OCI-M1 (cell line): ENCODE results near the gene BIRC2.
"Not testable (repeated sequence)": the region's sequence is repeated elsewhere in the genome, so short reads cannot be mapped to it uniquely, and the experiment has no call there.

Experiments used
- DNase-seq: peaks from one replicate; lab custom pipeline; 2025; lab: John Stamatoyannopoulos, UW

The BIRC2 gene

GRCh38 chr11:102323542-102324251 is 23.3 kb upstream of the BIRC2 start:
- no peak for DNase-seq

GRCh38 chr11:102325088-102325487 is 21.9 kb upstream of the BIRC2 start:
- no peak for DNase-seq

DNA sequence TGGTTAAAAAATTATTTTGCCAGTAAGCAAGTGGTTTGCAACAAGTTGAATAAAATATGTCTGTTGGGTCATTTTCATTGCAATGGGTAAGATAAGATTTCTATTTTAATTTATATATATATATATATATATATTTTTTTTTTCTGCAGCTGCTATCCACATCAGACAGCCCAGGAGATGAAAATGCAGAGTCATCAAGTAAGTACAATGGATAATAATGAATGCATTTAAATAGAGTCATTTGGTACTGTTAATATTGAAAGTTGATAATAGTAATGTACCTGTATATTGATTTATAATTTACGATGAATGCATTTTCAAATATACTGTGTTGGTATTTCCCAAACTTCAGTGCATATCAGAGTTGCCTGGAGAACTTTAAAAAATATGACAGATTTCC is 18.3 kb upstream of the BIRC2 start:
- DNase-seq = no peak

- DNase-seq = no peak
Observed at GRCh38 chr11:102330231-102330630, 16.8 kb upstream of the BIRC2 start.

- DNase-seq = no peak
Observed at GRCh38 chr11:102331341-102331740, 15.7 kb upstream of the BIRC2 start.

DNA sequence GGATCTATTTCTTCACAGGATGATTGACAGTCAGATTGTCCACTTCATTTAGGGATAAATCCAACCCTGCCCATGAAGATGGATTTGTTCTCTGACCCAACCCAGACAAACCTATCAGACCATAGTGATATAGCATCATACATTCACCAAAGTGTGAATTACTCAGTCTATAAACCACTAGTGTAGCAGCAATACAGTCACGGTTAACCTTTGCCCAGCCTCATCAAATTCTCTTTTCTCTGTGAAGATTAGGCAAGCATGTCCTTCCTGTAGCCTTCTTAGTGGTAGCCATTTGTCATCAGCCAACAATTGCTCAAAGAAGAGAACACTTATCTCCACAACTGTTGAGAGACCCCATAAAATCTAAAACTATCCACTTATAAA is 14.4 kb upstream of the BIRC2 start:
- no peak for DNase-seq

- DNase-seq = no peak
Observed at GRCh38 chr11:102338479-102339010, 8.5 kb upstream of the BIRC2 start.

DNA sequence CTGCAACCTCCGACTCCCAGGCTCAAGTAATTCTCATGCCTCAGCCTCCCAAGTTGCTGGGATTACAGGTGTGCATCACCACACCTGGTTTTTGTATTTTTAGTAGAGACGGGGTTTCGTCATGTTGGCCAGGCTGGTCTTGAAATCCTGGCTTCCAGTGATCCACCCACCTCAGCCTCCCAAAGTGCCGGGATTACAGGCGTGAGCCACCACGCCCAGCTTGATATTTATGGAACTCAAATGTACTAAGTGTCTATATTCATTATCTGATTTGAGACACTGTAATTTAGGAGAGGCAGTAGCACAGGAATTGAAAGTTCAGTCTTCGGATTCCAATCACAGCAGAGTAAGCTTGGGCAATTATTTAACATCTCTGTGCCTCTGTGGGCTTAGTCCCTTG is 5.7 kb upstream of the BIRC2 start:
- not testable (repeated sequence) for DNase-seq

DNA sequence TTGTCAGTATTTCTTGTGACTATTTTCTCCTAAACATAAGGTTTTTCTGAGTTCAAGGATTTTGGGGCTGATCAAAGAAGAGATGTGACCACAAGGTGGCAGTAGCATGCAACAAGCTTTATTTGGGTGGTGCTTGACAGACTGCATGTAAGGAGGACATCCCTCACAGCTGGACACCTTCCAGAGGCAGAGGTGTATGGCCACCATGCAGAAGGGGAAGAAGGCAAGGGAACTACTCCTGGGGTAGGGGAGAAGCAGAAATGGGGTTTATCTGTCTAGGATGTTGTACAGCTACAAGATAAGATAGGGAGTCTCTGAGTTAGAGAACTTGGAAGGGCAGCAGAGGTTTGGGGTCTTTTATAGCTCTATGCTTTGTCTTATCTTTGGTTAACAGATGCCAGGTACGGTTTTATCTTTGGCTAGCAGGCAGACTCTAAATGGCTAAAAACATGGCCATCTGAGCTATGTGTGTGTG is 5.1 kb upstream of the BIRC2 start:
- peak; percentile 88 for DNase-seq

DNA sequence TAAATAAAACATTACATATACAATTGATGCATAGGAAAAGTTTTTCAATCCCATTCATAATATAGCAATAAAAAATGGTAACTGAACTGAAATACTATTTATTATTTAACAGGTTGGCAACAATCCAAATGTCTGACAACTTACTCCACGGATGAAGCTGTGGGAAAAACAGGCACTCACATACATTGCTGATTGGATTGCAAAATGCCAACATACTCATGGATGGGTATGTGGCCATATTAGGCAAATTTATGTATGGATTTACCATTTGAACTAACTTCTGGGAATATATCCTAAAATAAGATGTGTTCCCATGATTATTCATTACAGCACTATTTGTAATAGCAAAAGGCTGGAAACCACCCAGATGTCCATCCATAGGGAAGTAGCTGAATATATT is 3.2 kb upstream of the BIRC2 start:
- no peak for DNase-seq

DNA sequence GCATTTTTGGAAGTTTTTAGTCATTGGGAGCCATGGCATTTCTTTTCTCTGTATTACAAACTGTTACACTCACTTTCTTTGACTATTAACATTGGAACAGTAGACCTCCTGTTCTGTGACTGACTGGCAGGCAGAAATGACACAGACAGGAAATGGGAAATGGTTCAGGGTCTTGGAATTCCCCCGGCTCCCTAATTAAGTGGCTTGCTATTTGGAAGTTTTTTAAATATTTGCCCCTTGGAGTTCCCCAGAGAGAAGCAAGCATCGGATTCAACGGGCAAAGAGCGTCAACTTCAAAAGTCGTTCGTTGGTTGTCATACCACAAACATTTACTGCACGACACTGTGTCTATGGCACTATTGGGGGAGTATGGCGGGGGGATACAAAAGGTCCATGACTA is 1.1 kb upstream of the BIRC2 start:
- DNase-seq = no peak

DNA sequence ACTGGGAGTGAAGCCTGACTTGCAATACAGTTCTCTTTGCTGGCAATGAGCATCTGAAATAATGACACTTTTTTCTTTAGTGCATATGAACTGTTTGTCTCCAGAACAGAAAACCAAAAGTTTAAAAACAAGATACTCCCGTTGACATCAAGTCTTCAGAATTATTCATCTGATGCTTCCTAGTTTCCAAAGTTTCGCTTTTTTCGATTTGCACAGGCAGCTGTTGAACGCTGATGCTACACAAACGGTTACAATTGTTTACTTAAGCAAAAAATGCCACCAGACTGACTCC is 612 bp upstream of the BIRC2 start:
- no peak for DNase-seq

GRCh38 chr11:102347462-102348370 is 702 bp downstream of the BIRC2 start:
- DNase-seq = peak; percentile 59

DNA sequence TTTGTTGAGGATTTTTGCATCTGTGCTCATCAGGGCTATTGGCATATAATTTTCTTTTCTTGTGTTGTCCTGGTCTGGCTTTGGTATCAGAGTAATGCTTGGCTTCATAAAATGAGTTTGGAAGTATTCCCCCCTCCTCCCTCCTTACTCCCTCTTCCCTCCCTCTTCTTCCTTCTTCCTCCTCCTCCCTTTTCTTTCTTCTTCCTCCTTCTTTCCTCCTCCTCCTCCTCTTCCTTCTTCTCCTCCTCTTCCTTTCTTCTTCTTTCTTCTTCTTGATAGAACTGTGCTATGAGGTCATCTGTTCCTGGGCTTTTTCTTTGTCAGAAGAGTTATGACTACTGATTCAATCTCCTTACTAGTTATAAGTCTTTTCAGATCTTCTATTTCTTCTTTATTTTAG is 10.1 kb downstream of the BIRC2 start:
- no peak for DNase-seq

DNA sequence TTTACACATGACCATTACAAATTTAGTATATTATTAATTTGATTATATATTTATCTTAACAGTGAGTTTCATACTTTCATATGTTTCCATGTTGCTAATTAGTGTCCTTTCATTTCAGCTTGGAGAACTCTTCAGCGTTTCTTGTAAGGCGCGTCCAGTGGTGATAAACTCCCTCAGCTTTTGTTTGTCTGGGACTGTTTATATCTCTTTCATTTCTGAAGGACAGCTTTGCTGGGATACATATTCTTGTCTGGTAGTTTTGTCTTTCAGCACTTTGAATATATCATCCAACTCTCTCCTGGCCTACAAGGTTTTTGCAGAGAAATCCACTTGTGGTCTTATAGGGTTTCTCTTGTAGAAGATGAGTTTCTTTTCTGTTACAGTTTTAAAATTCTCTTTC is 12.4 kb downstream of the BIRC2 start:
- no peak for DNase-seq

DNA sequence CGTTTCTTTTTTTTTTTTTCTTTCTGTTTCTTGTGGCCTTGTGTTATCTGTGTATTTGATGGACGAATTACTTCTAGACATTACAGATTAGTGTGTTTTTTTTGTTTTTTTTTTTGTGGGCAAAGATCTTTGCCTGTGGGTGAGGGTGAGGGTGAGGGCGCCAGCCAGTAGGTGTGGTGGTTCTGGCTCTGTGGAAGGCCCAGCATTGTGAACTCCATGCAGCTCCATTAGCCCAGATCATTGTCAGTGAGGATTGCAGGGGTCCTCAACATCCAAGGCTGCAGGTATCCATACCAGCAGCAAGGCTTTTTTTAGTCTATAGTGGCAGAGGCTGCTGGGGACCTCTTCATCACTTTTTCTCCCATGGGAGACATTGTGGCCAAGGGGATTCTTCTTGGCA is 13.7 kb downstream of the BIRC2 start:
- no peak for DNase-seq

DNA sequence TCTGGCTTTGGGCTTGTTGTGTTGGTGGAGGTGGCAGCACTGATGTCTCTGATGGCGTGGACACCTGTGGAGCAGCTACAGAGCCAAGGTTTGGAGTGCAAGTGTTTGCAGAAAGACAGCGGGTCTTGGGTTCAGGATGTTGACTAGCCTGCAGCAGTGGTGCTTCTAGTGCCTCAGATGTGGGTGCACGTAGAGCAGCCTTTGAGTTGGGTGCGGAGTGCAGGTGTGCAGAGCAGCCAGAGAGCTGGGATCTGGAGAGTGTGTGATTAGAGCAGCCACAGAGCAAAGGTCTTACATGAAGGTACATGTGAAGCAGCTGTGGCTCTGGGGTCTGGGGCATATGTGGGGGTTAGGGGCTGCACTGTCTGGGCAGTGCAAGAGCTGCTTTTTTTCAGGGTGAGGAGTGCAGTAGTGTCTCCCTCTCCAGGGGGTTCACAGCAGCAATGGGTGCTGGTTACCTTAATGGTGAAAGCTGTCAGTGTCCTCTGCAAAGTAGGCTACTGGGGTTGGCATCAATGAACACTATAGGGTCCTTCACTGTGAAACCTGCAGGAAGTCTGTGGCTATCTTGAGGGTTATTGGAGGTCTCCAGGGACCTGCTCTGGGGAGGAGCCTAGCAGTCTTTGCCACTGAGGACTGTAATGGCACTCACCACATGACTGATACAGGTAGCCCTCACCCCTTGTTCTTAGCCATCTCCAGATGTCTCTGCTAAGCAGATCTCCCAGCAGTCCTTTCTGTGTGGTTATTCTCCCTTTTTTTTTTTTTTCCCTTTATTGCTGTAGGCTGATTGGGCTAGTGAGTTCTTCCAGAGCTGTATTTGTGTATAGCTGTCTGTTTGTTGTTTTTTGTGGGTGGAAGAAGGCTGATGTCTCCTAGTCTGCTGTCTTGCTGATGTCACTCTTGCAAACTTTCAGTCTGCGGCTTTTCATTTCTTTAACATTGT is 14.3 kb downstream of the BIRC2 start:
- no peak for DNase-seq

DNA sequence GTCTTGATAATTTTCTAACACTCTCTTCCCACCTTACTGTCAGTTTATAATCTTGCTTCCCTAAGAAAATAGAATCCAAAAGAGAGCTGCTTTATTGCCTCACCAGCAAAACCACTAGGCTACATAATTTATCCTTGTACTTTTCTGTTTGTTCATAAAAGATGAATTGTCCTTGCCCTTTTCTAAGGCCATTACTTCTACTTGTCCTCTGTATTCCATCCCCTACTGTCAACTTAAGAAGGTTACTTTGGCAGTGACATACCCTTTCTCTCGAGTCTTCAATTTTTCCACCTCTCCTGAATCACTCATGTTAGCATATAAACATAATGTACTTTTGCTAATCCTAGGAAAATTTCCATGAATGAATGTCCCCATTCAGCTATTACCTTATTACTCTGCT is 18.0 kb downstream of the BIRC2 start:
- DNase-seq = no peak

GRCh38 chr11:102367364-102367763 is 20.4 kb downstream of the BIRC2 start:
- peak; percentile 34 for DNase-seq

GRCh38 chr11:102368472-102368871 is 21.5 kb downstream of the BIRC2 start:
- no peak for DNase-seq

DNA sequence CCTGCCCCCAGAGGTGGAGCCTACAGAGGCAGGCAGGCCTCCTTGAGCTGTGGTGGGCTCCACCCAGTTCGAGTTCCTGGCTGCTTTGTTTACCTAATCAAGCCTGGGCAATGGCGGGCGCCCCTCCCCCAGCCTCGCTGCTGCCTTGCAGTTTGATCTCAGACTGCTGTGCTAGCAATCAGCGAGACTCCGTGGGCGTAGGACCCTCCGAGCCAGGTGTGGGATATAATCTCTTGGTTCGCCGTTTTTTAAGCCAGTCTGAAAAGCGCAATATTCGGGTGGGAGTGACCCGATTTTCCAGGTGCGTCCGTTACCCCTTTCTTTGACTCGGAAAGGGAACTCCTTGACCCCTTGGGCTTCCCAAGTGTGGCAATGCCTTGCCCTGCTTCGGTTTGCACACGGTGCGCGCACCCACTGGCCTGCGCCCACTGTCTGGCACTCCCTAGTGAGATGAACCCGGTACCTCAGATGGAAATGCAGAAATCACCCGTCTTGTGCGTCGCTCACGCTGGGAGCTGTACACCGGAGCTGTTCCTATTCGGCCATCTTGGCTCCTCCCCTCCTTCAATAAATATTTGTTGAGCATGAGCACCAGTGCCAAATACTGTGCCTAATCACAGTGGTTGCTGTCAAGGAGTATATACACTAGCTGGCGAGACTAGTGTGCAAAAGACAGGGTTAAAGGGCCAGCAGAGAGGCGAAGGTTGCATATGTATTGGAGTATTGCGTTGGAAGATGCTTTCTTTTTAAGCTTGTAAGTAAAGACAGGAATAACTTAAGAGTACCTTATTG is 27.8 kb downstream of the BIRC2 start:
- not testable (repeated sequence) for DNase-seq
